ENCODE results near the gene OR52E6. TPM values are rescaled to one million over a fixed set of nuclear protein-coding genes. Genes with fewer than 3 reads are reported as not detected.

Gene OR52E6
- total RNA-seq: not detected

DNA sequence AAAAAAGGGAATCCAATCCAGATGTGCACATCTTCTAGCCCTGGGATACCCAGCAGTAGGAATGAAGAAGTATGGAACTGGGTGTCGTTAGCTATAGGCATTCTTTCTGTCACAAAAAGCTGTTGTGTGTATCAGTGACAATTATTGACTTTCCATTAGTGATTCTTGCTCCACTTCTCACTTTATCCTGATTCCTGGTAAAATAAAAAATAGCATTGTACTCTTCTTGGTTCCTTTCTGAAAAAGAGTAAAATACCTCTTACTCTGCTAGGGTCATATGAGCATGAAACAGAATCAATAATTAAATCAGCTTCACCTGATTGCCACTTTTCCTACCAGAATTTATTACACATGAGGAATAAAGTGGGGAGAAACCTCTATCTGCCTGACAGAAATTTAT, at the start of gene OR52E6:
Gene OR52E6 (minus strand): TSS at position 101 of the 400 bp plus-strand sequence. CDS start 0 bp downstream, at position 101.
- H3K9me3 ChIP-seq: no peaks in the 10 kb centered on the region
- H3K27ac ChIP-seq: no peak within 1 kb of the TSS
- ATAC-seq: no peak
- in situ Hi-C loops (cut with MboI; ENCODE audit: low sequenced_read_pairs in 4 of 4) (no loop called here), intact Hi-C loops (cut with DNase I; ENCODE audit: low total_unique reads) (no loop called here)
- TF ChIP-seq POLR2A (IDR thresholded peaks at IDR 0.05): no peak
- TF ChIP-seq, protein P1, sequence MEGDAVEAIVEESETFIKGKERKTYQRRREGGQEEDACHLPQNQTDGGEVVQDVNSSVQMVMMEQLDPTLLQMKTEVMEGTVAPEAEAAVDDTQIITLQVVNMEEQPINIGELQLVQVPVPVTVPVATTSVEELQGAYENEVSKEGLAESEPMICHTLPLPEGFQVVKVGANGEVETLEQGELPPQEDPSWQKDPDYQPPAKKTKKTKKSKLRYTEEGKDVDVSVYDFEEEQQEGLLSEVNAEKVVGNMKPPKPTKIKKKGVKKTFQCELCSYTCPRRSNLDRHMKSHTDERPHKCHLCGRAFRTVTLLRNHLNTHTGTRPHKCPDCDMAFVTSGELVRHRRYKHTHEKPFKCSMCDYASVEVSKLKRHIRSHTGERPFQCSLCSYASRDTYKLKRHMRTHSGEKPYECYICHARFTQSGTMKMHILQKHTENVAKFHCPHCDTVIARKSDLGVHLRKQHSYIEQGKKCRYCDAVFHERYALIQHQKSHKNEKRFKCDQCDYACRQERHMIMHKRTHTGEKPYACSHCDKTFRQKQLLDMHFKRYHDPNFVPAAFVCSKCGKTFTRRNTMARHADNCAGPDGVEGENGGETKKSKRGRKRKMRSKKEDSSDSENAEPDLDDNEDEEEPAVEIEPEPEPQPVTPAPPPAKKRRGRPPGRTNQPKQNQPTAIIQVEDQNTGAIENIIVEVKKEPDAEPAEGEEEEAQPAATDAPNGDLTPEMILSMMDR (IDR thresholded peaks at IDR 0.05 in 4 of 5, conservative IDR thresholded peaks at IDR 0.05 in 1 of 5): no peak
- no peak for DNase-seq
- H3K4me3 ChIP-seq: no peak within 1 kb of the TSS
- H3K27me3 ChIP-seq: no peaks in the 10 kb centered on the region
- H3K36me3 ChIP-seq: no peaks in the 10 kb centered on the region
- H3K4me1 ChIP-seq: no peaks in the 10 kb centered on the region

DNA sequence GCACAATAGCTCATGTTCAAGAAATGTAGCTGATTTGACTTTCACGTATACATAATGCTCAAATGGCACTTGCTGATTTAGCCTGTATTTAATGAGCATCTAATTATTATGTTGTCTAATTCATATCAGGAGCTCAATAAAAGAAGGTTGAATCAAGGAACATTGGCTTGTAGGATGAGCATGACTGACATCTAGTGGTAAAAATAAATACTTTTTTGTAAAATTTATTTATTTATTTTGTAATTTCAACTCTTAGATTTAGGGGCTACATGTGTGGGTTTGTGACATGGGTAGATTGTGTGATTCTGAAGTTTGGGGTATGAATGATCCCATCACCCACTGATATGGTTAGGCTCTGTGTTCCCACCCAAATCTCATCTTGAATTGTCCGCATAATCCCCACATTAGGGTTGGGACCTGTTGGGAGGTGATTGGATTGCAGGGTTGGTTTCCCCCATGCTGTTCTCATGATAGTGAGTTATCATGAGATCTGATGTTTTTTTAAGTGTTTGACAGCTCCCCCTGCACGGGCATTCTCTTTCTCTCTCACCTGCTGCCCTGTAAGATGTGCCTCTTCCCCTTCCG, 49.6 kb upstream of the OR52E6 start:
- H3K36me3 ChIP-seq: no peaks in the 10 kb centered on the region
- no peak overlapping the region for H3K4me3 ChIP-seq
- H3K27me3 ChIP-seq: no peaks in the 10 kb centered on the region
- H3K27ac ChIP-seq: no peak overlapping the region
- DNase-seq: no peak
- H3K4me1 ChIP-seq: no peaks in the 10 kb centered on the region
- no peak for ATAC-seq
- no peaks in the 10 kb centered on the region for H3K9me3 ChIP-seq
- no peak for TF ChIP-seq POLR2A (IDR thresholded peaks at IDR 0.05)
- TF ChIP-seq, protein P1 (IDR thresholded peaks at IDR 0.05 in 4 of 5, conservative IDR thresholded peaks at IDR 0.05 in 1 of 5): peak in 2 of 5 experiments; percentile 19 to 33
- intact Hi-C loops (cut with DNase I; ENCODE audit: low total_unique reads): no loop called here
- in situ Hi-C loops (cut with MboI; ENCODE audit: low sequenced_read_pairs in 4 of 4): no loop called here

DNA sequence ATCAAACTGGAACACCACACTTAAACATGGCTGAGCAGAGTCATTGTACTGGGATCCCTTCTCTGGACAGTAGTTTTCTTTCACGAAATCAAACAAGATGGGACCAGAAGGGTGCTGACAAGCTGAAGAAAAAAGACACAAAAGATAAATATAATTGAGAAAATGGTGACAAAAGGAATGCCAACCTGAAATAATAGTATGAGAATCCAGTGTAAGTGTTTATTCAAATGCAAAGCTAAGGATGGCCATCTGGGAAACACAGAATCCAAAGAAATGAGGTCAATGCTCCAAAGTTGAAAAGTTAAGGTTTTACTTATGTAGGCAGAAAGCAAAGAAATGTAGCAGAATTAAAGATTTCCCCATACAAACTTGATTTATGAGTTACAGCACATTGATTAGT, 46.0 kb upstream of the OR52E6 start:
- in situ Hi-C loops (cut with MboI; ENCODE audit: low sequenced_read_pairs in 4 of 4): no loop called here
- DNase-seq (no peak), ATAC-seq (no peak)

DNA sequence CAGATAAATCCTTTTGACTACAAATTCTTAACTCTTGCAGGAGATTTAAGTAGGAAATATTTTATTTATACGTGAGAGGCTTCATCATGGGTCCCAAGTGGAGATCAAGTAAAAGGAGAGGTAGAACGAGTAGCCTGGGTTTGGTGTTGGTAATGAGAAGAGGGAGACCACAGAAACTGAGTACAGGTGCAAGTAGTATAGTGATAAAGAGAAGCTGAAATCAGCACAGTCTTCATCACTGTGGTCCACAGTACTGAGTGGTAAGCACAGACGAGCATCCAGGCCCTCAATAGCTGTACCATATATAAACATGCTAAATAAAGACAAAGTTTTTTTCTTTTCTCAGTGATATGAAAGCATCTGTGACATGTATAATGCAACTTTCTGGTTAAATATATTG, 45.5 kb upstream of the OR52E6 start:
- Histone ChIP-seq H3K9me3 (no peaks in the 10 kb centered on the region), H3K27ac (no peak overlapping the region), H3K4me3 (no peak overlapping the region), H3K27me3 (no peaks in the 10 kb centered on the region), H3K4me1 (no peaks in the 10 kb centered on the region), H3K36me3 (no peaks in the 10 kb centered on the region)
- DNase-seq (no peak), ATAC-seq (no peak)
- intact Hi-C loops (cut with DNase I; ENCODE audit: low total_unique reads): no loop called here
- in situ Hi-C loops (cut with MboI; ENCODE audit: low sequenced_read_pairs in 4 of 4): no loop called here
- TF ChIP-seq, protein P1 (IDR thresholded peaks at IDR 0.05 in 4 of 5, conservative IDR thresholded peaks at IDR 0.05 in 1 of 5): no peak
- no peak for TF ChIP-seq POLR2A (IDR thresholded peaks at IDR 0.05)

More for the DNA sequence above, 46.0 kb upstream of the OR52E6 start:
- Histone ChIP-seq H3K27me3 (no peaks in the 10 kb centered on the region), H3K36me3 (no peaks in the 10 kb centered on the region), H3K27ac (no peak overlapping the region), H3K4me3 (no peak overlapping the region), H3K9me3 (no peaks in the 10 kb centered on the region), H3K4me1 (no peaks in the 10 kb centered on the region)
- TF ChIP-seq, protein P1 (IDR thresholded peaks at IDR 0.05 in 4 of 5, conservative IDR thresholded peaks at IDR 0.05 in 1 of 5): no peak
- no peak for TF ChIP-seq POLR2A (IDR thresholded peaks at IDR 0.05)
- intact Hi-C loops (cut with DNase I; ENCODE audit: low total_unique reads): no loop called here

DNA sequence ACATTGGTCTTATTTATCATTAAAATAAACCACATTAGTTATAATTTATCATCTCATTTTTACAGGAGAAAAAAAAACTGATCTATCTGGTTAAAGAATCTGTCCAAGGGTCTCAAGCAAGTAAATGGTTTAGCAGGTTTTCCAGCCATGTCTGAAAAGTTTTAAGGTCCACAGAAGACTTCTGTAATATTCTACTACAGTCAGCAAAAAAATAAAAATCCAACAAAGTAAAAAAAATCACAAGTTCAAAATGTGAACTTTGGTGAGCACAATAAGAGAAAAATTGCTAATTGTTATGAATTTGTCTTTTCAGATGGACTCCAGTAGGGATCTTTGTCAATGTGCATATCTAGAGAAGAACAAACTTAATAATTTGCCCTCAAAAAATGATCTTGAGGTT, 40.1 kb upstream of the OR52E6 start:
- Histone ChIP-seq H3K9me3 (no peaks in the 10 kb centered on the region), H3K27me3 (no peaks in the 10 kb centered on the region), H3K36me3 (no peaks in the 10 kb centered on the region), H3K4me3 (no peak overlapping the region), H3K4me1 (no peaks in the 10 kb centered on the region), H3K27ac (no peak overlapping the region)
- ATAC-seq (no peak), DNase-seq (no peak)
- intact Hi-C loops (cut with DNase I; ENCODE audit: low total_unique reads): no loop called here
- no peak for TF ChIP-seq POLR2A (IDR thresholded peaks at IDR 0.05)
- TF ChIP-seq, protein P1 (IDR thresholded peaks at IDR 0.05 in 4 of 5, conservative IDR thresholded peaks at IDR 0.05 in 1 of 5): no peak
- in situ Hi-C loops (cut with MboI; ENCODE audit: low sequenced_read_pairs in 4 of 4): no loop called here

Data from gastrocnemius medialis (tissue), 4 donors.